Measurements from ENCODE around the gene IL1RAPL1. TPM values are rescaled to one million over a fixed set of nuclear protein-coding genes. Genes with fewer than 3 reads are reported as not detected.
A peak's percentile ranks its signal among the peaks of the same experiment; 100 is the strongest.

IL1RAPL1 gene
- polyA plus RNA-seq, 1 of the 3 experiments (the other 2 are of a cell fraction) = 2.8 TPM

- TF ChIP-seq REST (IDR thresholded peaks at IDR 0.05; ENCODE audit: low read depth, low read length) = no peak
- TF ChIP-seq MAX (IDR thresholded peaks at IDR 0.05; ENCODE audit: low read depth) = no peak
- TF ChIP-seq EP300 (IDR thresholded peaks at IDR 0.05; ENCODE audit: borderline replicate concordance in 1 of 2, low read depth in 1 of 2, low read length in 1 of 2) = no peak
- TF ChIP-seq PBX3 (IDR thresholded peaks at IDR 0.05) = peak; percentile 51
These were observed 1324.4 kb downstream of the IL1RAPL1 start (continued) for GRCh38 chrX:29911673-29912072.

- Histone ChIP-seq H3K9me3 (no peaks in the 10 kb centered on the region), H3K27me3 (ENCODE audit: insufficient read depth) (no peaks in the 10 kb centered on the region), H3K9me2 (no peaks in the 10 kb centered on the region), H3K9ac (no peak overlapping the region), H3K27ac (ENCODE audit: low read depth in 2 of 2, low read length in 1 of 2) (no peak overlapping the region), H3K4me1 (ENCODE audit: control insufficient read depth in 1 of 2, insufficient read depth in 2 of 2, low read depth in 1 of 2, low read length in 1 of 2) (no peaks in the 10 kb centered on the region), H3F3A (replicated peaks; ENCODE audit: insufficient read depth) (no peaks in the 10 kb centered on the region), H3K79me2 (ENCODE audit: insufficient read depth) (no peaks in the 10 kb centered on the region), H2AFZ (ENCODE audit: low read depth) (no peak overlapping the region), H3K4me2 (no peak overlapping the region), H3K4me3 (ENCODE audit: low read depth in 2 of 2, low read length in 1 of 2) (no peak overlapping the region), H4K20me1 (ENCODE audit: insufficient read depth) (no peaks in the 10 kb centered on the region), H3K36me3 (replicated peaks in 1 of 2; ENCODE audit: control insufficient read depth in 1 of 2, insufficient read depth in 2 of 2, low read length in 1 of 2) (no peaks in the 10 kb centered on the region)
- DNase-seq = no peak
- TF ChIP-seq PBX3 (IDR thresholded peaks at IDR 0.05) = no peak
- TF ChIP-seq JUND (IDR thresholded peaks at IDR 0.05) = no peak
- ChIA-PET POLR2A (no interaction called here), CTCF (no interaction called here)
- 37% methylated on average over 6 of the region's 6 CpGs for WGBS (ENCODE audit: low lambda C conversion rate)
These were observed 1326.4 kb downstream of the IL1RAPL1 start for GRCh38 chrX:29913647-29914046.

GRCh38 chrX:29922607-29923006 is 1335.4 kb downstream of the IL1RAPL1 start:
- Histone ChIP-seq H3F3A (replicated peaks; ENCODE audit: insufficient read depth) (no peaks in the 10 kb centered on the region), H3K27me3 (ENCODE audit: insufficient read depth) (no peaks in the 10 kb centered on the region), H3K79me2 (ENCODE audit: insufficient read depth) (no peaks in the 10 kb centered on the region), H3K9me3 (no peaks in the 10 kb centered on the region), H3K9me2 (no peaks in the 10 kb centered on the region), H3K27ac (ENCODE audit: low read depth in 2 of 2, low read length in 1 of 2) (peak overlapping the region in 1 of 2 experiments; percentile 22; a peak in 1 of 4 replicates), H4K20me1 (ENCODE audit: insufficient read depth) (no peaks in the 10 kb centered on the region), H3K4me2 (no peak overlapping the region), H3K9ac (no peak overlapping the region), H3K4me3 (ENCODE audit: low read depth in 2 of 2, low read length in 1 of 2) (no peak overlapping the region), H3K36me3 (replicated peaks in 1 of 2; ENCODE audit: control insufficient read depth in 1 of 2, insufficient read depth in 2 of 2, low read length in 1 of 2) (no peaks in the 10 kb centered on the region), H2AFZ (ENCODE audit: low read depth) (no peak overlapping the region), H3K4me1 (ENCODE audit: control insufficient read depth in 1 of 2, insufficient read depth in 2 of 2, low read depth in 1 of 2, low read length in 1 of 2) (peaks cover 0 to 3% of the 10 kb centered on the region in 2 experiments; a peak in 2 of 4 replicates)
- POLR2A ChIA-PET = no interaction called here
- no peak for DNase-seq
- CTCF ChIA-PET = no interaction called here
- WGBS (ENCODE audit: low lambda C conversion rate) = 25% methylated on average over 1 of the region's 1 CpG
- TF ChIP-seq EZH2phosphoT487 (IDR thresholded peaks at IDR 0.05; ENCODE audit: borderline replicate concordance, low read depth) (no peak), CTCF (IDR thresholded peaks at IDR 0.05) (no peak), IRF3 (IDR thresholded peaks at IDR 0.05; ENCODE audit: low read depth, low read length) (no peak), NRF1 (IDR thresholded peaks at IDR 0.05; ENCODE audit: low read depth, low read length) (no peak), PBX3 (IDR thresholded peaks at IDR 0.05) (no peak), YY1 (IDR thresholded peaks at IDR 0.05; ENCODE audit: low read depth) (no peak), MEF2A (IDR thresholded peaks at IDR 0.05; ENCODE audit: borderline replicate concordance, low read depth) (no peak)

Measured in SK-N-SH (cell line).